Thyroid gland (tissue), 4 donors: Measurements from ENCODE around the gene MRGPRX1. TPM values are rescaled to one million over a fixed set of nuclear protein-coding genes. Genes with fewer than 3 reads are reported as not detected.

Experiments
- DNase-seq, 2 donors: peaks; one replicate each; pipeline ENCODE4 v3.0.0-alpha.2; 2019
- H3K27ac ChIP-seq, 3 donors: fragments of 200-600 bp; sonication (generic); 1 replicate in 2 of 3; 2 replicates in 1 of 3; pipeline ENCODE4 v1.5.1; 2016 to 2019; ENCODE audit warnings: mild to moderate bottlenecking in 1 of 3, moderate library complexity in 1 of 3
- H3K27me3 ChIP-seq: fragments of 200-600 bp; sonication (generic); one replicate; pipeline ENCODE4 v1.5.1; 2019
- H3K36me3 ChIP-seq, 2 donors: fragments of 200-600 bp; sonication (generic); one replicate each; pipeline ENCODE4 v1.5.1; 2016 to 2019
- H3K4me1 ChIP-seq, 2 donors: fragments of 200-600 bp; sonication (generic); one replicate each; pipeline ENCODE4 v1.5.1; 2017 to 2019
- H3K4me3 ChIP-seq, 3 donors: fragments of 200-600 bp; sonication (generic); replicated peaks in 1 of 3; 1 replicate in 2 of 3; 2 replicates in 1 of 3; pipeline ENCODE4 v1.5.1; 2016; ENCODE audit warnings: mild to moderate bottlenecking in 1 of 3
- H3K9me3 ChIP-seq: fragments of 200-600 bp; sonication (generic); one replicate; pipeline ENCODE4 v1.5.1; 2017
- CTCF ChIP-seq, 6 experiments: fragments of 200-600 bp in 3 of 6; fragments of 450-650 bp in 3 of 6; sonication (generic) in 3 of 6; IDR thresholded peaks; one replicate each; pipeline ENCODE4 v1.5.1; 2016 to 2019; ENCODE audit warnings: antibody characterized with exemption in 6 of 6, mild to moderate bottlenecking in 2 of 6, inconsistent platforms in 1 of 6, moderate library complexity in 1 of 6
- POLR2A ChIP-seq, 2 donors: fragments of 450-650 bp; IDR thresholded peaks; one replicate each; pipeline ENCODE4 v1.6.1; 2017; ENCODE audit warnings: antibody characterized with exemption in 2 of 2, mild to moderate bottlenecking in 2 of 2, moderate library complexity in 1 of 2
- WGBS, 2 donors: methylation state at CpG; one replicate each; pipeline ENCODE4 v1.1.5; 2017; 5-methylcytosine and 5-hydroxymethylcytosine counted together
- intact Hi-C: fragments of 100-400 bp; cut with DNase I; formaldehyde crosslinking; loops from one replicate; pipeline ENCODE4 v1.15.1; 2023
- total RNA-seq, 4 donors: library from RNA; depleted of rRNA; stranded (reverse); fragments of >200 nt; gene quantifications; one replicate each; pipeline ENCODE4 v1.2.3, GENCODE V29; 2016

Gene MRGPRX1
- total RNA-seq, 4 donors from 2014 or later: not detected

- 50 to 55% methylated on average over 1 of the region's 1 CpG for WGBS, 2 donors
- TF ChIP-seq POLR2A (IDR thresholded peaks at IDR 0.05) (no peak), CTCF (IDR thresholded peaks at IDR 0.05) (no peak)
- no peaks in the 10 kb centered on the region for H3K27me3 ChIP-seq
- H3K9me3 ChIP-seq: no peaks in the 10 kb centered on the region
- H3K4me1 ChIP-seq: no peaks in the 10 kb centered on the region
- no peaks in the 10 kb centered on the region for H3K36me3 ChIP-seq
- DNase-seq: no peak
- intact Hi-C loops: no loop called here
- no peak overlapping the region for H3K4me3 ChIP-seq
- H3K27ac ChIP-seq: no peak overlapping the region
These were observed 48.6 kb downstream of the MRGPRX1 start for GRCh38 chr11:18890615-18891014.

Other genes with a start within 250 kb of the MRGPRX1 start
- 10 to 100 TPM in 1 of 4 donors, 1 to 10 TPM in 3; 5.8 to 13.2 (median 6.2) TPM for gene TMEM86A, start 240.6 kb downstream of the MRGPRX1 start, total RNA-seq
- under 1 TPM in 3 of 4 donors, not detected in 1; 0.33 to 0.93 (median 0.78) TPM for gene IGSF22, start 213.2 kb downstream of the MRGPRX1 start, total RNA-seq
- gene PTPN5, start 147.6 kb downstream of the MRGPRX1 start, total RNA-seq: 1 to 10 TPM in 1 of 4 donors, under 1 TPM in 2, not detected in 1; 0.44 to 1.1 (median 0.56) TPM
- gene MRGPRX2, start 121.3 kb upstream of the MRGPRX1 start, total RNA-seq: not detected
- gene ZDHHC13, start 177.8 kb upstream of the MRGPRX1 start, total RNA-seq: 10 to 100 TPM; 19.5 to 26.9 (median 24.7) TPM